Epidermal melanocyte (primary cell): ENCODE data around the gene TMEM120A.
A peak's percentile ranks its signal among the peaks of the same experiment; 100 is the strongest.

Experiments used
- DNase-seq: peaks from one replicate; pipeline ENCODE4 v3.0.0; 2011; ENCODE audit warnings: low spot score; ENCODE audit not compliant: insufficient read length

The TMEM120A gene

DNA sequence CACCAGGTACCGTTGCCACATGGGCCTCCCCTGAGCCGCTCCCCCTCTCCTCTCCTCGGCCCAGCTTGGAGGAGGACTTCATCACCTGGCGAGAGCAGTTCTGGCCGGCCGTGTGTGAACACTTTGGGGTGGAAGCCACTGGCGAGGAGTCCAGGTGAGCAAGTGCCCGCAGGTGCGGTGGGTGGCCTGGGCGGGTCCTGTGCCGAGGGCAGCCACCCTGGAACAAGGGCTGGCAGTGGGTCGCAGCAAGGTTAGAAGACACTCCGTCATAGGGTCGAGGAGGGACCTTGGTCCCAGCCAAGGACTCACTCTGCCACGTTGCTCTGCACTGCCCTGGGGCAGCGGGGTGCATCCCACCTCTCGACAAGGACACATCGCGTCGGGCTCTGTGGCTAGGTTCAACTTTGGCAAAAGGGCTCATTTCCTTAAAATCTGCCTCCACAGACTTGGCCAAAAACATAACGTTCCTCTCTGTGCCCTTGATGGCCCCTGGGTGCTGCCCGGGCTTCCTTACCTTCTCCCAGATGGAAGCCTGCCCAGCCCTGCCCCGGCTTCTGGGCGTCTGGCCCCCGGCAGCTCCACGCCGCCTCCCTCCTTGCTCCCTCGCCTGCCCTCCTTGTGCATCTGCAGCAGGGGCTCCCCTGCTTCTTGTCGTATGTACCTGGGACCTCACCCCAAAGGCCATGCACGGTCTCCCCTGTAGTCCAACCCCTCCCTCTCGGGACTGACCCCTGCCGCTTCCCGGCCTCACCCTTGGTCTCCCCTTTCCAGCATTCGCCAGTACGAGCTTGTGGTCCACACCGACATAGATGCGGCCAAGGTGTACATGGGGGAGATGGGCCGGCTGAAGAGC lies 12.7 kb downstream of the TMEM120A start:
- no peak for DNase-seq

DNA sequence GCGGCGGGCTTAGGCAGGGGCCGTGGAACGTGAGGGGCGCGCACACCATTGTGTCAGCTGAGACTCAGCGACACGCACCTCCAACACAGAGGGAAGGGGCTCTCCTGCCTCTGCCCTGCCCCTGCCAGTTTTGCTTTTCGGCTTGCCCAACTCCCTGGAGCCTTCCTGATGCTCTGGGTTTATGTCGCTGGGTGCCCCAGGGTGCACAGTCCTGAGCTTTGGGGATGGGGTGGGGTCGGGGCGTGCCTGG lies 13.3 kb downstream of the TMEM120A start:
- no peak for DNase-seq

DNA sequence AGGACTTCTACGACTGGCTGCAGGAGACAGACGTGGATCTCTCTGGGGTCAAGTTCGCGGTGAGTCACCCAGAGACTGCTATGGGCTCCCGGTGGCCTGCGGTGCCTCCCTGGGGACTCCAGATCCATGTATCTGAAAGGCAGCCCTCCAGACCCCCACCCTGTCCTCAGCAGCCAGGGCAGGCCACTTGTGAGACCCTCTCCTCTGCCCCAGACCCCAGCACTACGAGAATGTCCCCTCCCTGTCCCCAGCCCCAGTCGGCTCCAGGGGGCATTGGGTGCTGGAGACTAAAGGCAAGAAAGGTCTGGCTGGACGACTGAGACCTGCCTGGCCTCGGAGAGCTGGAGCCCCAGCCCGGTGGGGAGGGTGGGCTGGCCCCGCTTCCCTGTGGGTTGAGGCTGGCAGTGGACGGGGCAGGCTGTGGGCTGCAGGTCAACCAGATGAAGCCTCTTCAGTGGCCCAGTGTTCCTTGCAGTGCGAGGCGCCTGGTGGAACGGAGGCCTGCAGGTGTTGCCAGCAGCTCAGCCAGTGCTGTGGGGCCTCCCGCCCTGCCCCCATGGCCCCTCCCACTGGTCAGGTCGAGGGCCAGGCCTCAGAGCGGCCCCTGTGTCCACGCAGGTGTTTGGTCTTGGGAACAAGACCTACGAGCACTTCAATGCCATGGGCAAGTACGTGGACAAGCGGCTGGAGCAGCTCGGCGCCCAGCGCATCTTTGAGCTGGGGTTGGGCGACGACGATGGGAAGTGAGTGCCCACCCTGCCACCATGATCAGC lies 13.8 kb downstream of the TMEM120A start:
- DNase-seq: no peak

DNA sequence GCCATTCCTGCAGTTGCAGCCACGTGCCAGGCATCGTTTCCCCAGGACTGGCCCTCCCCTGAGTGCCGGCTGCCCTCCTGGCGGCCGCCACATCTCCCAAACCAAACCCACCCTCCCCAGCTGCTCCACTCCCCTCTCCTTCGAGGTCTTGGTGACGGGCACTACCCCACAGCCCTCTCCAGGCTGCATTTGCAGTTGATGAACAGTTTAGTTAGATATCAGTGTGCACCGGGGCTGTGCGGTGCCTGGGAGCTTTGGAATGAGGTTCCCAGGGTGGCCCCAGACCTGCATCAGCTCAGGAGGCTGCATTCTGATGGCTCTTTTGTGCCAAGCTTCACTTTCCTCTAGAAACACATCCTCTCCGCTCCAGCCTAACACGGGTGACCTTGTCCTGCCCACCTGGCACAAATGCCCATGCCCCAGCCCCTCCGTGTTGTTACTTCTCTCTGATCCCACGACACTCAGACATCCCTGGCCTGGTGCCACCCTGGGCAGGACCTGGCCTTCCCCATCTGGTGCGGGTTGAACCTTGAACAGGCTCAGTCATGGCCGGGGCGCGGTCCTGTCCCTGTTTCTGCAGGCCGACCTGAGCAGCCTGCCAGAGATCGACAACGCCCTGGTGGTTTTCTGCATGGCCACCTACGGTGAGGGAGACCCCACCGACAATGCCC lies 14.5 kb downstream of the TMEM120A start:
- DNase-seq: no peak

- no peak for DNase-seq
Observed at GRCh38 chr7:75977743-75978142, 16.7 kb downstream of the TMEM120A start.

GRCh38 chr7:75971961-75972763 lies 22.2 kb downstream of the TMEM120A start:
- DNase-seq: no peak

GRCh38 chr7:75971309-75971960 lies 23.0 kb downstream of the TMEM120A start:
- no peak for DNase-seq

DNA sequence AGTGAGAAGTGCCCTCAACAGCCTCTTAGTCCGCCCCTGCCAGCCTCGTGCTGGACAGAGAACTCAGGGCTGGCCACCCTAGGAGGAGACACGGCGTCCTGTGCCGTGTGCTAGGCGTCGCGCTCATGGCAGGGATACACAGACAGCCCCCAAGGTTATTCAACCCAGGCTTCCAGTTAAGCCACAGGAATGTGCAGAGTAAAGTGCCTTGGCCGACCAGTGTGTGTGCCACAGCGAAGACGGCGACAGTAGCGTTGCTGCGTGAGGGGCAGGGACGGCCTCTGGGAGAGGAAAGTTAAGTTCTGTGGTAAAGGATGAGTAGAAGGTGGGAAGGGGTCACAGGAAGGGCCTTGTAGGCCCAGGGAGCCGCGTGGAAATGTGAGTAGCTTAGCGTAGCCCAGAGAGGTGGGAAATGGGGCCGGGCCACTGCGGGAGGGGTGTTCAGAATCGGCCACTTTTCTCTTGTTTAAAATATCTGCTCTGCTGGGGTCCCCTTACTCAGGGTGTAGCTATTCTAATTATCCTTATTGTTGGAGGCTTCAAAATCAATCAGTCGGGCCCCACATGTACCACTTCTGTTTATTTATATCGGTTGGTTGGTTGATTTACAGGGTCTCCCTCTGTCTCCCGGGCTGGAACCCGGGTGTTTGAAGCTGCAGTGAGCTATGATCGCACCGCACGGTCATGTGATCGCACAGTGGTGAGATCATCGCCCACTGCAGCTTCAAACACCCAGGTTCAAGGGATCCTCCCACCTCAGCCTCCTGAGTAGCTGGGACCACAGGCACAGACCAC lies 24.5 kb downstream of the TMEM120A start:
- DNase-seq: no peak

GRCh38 chr7:75969182-75969581 lies 25.2 kb downstream of the TMEM120A start:
- no peak for DNase-seq

DNA sequence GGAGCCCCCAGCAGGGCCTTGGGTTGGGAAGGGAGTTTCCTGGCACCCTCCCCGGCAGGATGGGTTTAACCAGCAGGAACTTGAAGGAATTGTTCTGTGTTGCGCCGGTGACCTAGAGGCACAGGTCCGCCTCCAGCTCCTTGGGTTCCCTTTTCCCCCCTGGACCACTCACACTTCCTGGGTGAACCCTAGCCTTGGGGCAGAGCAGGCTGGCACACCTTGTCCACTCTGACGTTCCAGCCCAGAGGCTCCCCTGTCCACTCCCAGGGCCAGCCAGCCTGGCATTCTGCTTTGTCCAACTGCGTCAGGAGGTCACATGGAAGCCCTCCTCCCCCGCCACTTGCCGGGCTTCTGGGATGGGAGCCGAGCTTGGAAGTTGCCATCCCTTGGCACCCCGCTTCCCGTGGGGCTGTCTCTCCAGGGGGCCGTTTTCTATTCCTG lies 25.8 kb downstream of the TMEM120A start:
- no peak for DNase-seq

GRCh38 chr7:75968012-75968411 lies 26.4 kb downstream of the TMEM120A start:
- DNase-seq: no peak

DNA sequence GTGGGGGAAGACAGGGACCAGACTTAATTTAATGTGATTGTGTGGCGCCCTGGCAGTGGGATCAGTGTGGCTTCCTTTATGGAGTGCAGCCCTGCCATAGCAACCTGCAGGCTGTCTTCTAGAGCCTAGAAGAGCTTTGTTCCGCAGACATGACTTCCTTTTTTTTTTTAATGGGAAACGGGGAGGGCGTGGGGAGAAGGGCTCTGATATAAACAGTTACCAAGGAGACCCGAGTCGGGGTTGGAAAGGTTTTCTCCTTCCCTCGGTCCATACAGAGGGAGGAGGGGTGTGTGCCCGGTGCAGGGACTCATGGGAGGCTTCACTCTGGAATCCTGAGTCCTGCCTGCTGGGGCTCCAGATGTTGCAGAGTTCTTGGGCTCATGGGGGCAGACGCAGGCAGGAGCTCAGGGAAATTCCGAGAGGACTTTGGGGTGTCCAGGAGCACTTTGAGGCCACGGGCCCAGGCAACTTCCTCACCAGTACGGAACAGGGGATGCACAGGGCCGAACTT lies 26.9 kb downstream of the TMEM120A start:
- no peak for DNase-seq

DNA sequence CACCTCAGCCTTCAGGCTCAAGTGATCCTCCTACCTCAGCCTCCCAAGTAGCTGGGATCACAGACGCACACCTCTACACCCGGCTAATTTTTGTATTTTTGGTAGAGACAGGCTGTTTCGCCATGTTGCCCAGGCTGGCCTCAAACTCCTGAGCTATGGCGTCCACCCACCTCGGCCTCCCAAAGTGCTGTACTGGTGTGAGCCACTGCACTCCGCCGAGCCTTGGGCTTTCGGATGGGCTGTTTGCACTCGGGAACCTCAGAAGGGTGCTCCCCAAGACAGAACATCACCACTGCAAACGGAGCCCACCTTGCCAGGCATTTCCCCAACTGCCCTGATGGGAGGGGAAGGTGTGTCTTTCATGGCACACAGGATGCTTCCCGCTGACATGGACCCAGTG lies 27.3 kb downstream of the TMEM120A start:
- DNase-seq: no peak

DNA sequence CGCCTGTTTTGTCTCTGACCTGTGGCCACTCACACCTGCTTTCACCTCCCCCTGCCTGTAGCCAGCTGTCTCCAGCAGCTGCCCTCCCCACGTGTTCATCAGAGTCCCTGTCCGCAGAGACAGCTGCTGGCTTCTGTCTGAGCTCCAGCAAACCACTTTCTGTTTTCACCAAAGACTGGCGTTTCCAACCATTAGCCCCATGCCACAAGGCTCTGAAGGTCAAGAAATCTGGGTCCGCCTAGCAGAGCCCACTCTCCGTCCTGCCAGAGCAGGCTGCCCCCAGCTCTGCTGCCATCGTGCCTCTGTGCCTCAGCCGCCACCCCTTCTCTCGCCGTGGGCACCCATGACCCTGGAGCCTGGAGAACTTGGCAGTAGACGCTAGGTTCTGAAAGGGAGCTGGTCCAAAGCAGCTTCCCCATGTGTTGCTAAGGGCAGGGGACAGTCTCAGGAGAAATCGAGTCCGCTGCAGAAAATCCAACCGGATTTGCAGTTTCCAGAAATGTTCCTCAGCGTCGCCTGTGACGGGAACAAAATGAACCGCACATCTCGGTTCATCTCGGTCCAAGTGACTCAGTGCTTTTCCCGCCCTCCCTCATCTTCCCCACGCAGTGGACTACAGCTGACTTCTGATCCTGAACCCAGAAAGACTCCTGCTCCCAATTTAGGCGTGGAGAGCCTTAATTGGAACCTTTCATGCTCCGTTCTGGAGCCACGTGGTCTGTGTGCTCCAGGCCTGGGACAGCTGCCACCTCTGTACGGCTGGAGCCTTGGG lies 28.0 kb downstream of the TMEM120A start:
- peak; percentile 46 for DNase-seq

GRCh38 chr7:75965617-75966016 lies 28.8 kb downstream of the TMEM120A start:
- no peak for DNase-seq

- no peak for DNase-seq
Observed at GRCh38 chr7:75963381-75963995, 30.9 kb downstream of the TMEM120A start.

DNA sequence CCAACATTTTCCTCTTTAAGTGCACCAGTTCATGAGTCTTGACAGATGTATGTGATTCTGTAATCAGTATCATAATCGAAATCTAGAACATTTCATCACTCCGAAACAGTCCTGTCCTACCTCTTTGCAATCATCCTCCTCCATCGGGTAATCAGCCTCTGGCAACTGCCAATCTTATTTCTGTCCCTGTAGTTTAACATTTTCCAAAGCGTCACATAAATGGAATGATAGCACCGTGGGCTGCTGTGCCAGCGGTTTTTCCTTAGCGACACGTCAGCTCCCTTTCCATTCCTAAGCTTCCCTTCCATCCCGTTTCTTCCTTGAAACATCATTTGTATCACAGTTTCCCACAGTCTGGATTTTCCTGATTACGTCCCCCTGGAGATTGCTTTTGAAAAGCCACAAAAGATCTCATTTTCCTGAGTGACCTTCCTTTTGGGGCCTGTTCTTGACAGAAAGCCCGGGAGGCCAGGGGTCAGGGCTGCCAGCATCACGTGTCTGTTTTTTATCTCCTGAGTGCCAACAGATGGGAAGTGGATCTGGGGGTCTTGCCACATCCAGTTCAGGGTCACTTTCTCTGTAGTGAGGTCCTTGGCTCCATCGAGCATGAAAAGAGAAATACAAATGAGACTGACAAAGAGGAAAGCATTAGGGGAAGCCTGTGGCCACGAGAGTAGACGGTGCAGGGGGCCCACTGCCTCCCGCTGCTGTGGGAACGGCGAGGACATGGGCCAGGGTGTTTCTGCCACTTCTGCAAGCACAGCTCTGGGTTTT lies 31.6 kb downstream of the TMEM120A start:
- no peak for DNase-seq

DNA sequence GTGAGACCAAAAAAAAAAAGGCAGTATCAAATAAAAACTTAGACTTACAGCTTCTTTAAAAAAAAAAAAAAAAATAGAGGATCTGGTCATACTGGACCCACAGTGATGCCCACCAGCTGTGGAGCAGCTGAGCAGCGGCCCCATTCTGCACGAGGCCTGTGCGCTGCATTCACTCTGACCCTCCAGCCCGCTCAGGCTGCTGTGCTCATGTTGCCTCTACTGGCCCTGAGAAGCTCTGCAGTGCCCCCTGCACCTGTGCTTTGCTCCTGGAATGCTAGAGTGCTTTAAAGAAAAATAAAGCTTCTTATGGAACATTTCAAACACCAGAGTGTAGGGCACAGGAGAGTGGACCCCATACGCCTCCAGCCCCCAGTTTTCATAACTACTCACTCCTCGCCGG lies 33.2 kb downstream of the TMEM120A start:
- DNase-seq: no peak
